K562 (cell line): ENCODE results near the gene VIPR1. TPM values are rescaled to one million over a fixed set of nuclear protein-coding genes. Genes with fewer than 3 reads are reported as not detected.

Source experiments
- ATAC-seq: fragments of 200-7000 bp; cut with Tn5 transposase; 3 replicates; pipeline ENCODE4 v1.9.1; 2020; ENCODE audit warnings: moderate library complexity
- BruUV-seq: library from RNA; stranded (reverse); fragments of 400-500 nt; replicated peaks from 2 replicates; lab custom pipeline; 2021; lab: Mats Ljungman, UMichigan
- CTCF ChIA-PET: fragments of 300-600 bp; formaldehyde crosslinking; extraction: SDS; loops from one replicate; lab custom pipeline; 2021; ENCODE audit warnings: low intra/inter-chr PET ratio; lab: Yijun Ruan, JAX
- POLR2A ChIA-PET: fragments of 300-600, 350-650 bp; sonication (Branson Sonifier 250); formaldehyde crosslinking; extraction: SDS; loops from one replicate; lab custom pipeline; 2021; ENCODE audit warnings: antibody characterized with exemption, inconsistent platforms; lab: Yijun Ruan, JAX
- DNase-seq, 4 experiments: peaks; one replicate each; pipeline versions ENCODE4 v3.0.0 to v3.0.0-alpha.2; 2011 to 2018; ENCODE audit warnings: low spot score in 3 of 4, mixed read lengths in 3 of 4; ENCODE audit errors: extremely low read depth in 1 of 4
- FAIRE-seq: peaks from 2 replicates; lab custom pipeline; 2011; peaks lifted over from hg19 to GRCh38; lab: Jason Lieb, UNC
- H2AFZ ChIP-seq: 2 replicates; pipeline ENCODE4 v1.6.0; 2011; ENCODE audit warnings: low read depth, low read length, control low read depth, inconsistent platforms
- H3K27ac ChIP-seq: fragments of 200-600 bp; 3 replicates; pipeline ENCODE4 v1.8.0; 2011; ENCODE audit warnings: low read depth, mild to moderate bottlenecking, control low read depth, inconsistent platforms, low read length, moderate library complexity, mixed read lengths; ENCODE audit errors: extremely low read depth
- H3K27me3 ChIP-seq, 2 experiments: fragments of 300-600 bp in 1 of 2; 2 replicates in 1 of 2; 3 replicates in 1 of 2; pipeline versions ENCODE4 v1.6.0 to v1.8.0; 2011; ENCODE audit warnings: inconsistent platforms in 2 of 2, low read length in 2 of 2, mild to moderate bottlenecking in 1 of 2, mixed read lengths in 1 of 2, moderate library complexity in 1 of 2; ENCODE audit not compliant: control insufficient read depth in 2 of 2, insufficient read depth in 2 of 2
- H3K36me3 ChIP-seq: fragments of 300-600 bp; 3 replicates; pipeline ENCODE4 v1.8.0; 2011; ENCODE audit warnings: mild to moderate bottlenecking, low read length, inconsistent platforms; ENCODE audit not compliant: control insufficient read depth, insufficient read depth
- H3K4me1 ChIP-seq, 2 experiments: fragments of 200-600 bp in 1 of 2; replicated peaks in 1 of 2; 2 replicates in 1 of 2; 3 replicates in 1 of 2; pipeline versions ENCODE4 v1.5.1 to v1.8.0; 2011; ENCODE audit warnings: inconsistent platforms in 2 of 2, low read length in 2 of 2, mild to moderate bottlenecking in 1 of 2, mixed read lengths in 1 of 2, moderate library complexity in 1 of 2; ENCODE audit not compliant: control insufficient read depth in 2 of 2, insufficient read depth in 2 of 2
- H3K4me2 ChIP-seq: 2 replicates; pipeline ENCODE4 v1.6.1; 2011; ENCODE audit warnings: low read length, control low read depth, inconsistent platforms, mixed read lengths; ENCODE audit not compliant: insufficient read depth
- H3K4me3 ChIP-seq: fragments of 200-600 bp; sonication (generic), shearing (Covaris generic); 2 replicates; pipeline ENCODE4 v1.5.1; 2016; ENCODE audit warnings: control low read depth, inconsistent platforms
- H3K79me2 ChIP-seq: fragments of 200-600 bp; 3 replicates; pipeline ENCODE4 v1.8.0; 2011; ENCODE audit warnings: low read length, inconsistent platforms; ENCODE audit not compliant: control insufficient read depth, insufficient read depth
- H3K9ac ChIP-seq, 2 experiments: 2 replicates each; pipeline versions ENCODE4 v1.6.0 to v1.6.1; 2011; ENCODE audit warnings: low read depth in 2 of 2, low read length in 2 of 2, control low read depth in 1 of 2, inconsistent platforms in 1 of 2, mild to moderate bottlenecking in 1 of 2, mixed read lengths in 1 of 2; ENCODE audit not compliant: insufficient read depth in 1 of 2
- H3K9me1 ChIP-seq: one replicate; pipeline ENCODE4 v1.6.0; 2011; ENCODE audit warnings: inconsistent platforms, mild to moderate bottlenecking, low read length, moderate library complexity; ENCODE audit not compliant: control insufficient read depth, insufficient read depth
- H3K9me3 ChIP-seq: replicated peaks from 2 replicates; pipeline ENCODE4 v1.5.1; 2011; ENCODE audit warnings: low read depth, low read length, inconsistent platforms; ENCODE audit not compliant: control insufficient read depth, insufficient read depth
- H4K20me1 ChIP-seq: replicated peaks from 2 replicates; pipeline ENCODE4 v1.6.1; 2011; ENCODE audit warnings: low read length, inconsistent platforms, mixed read lengths; ENCODE audit not compliant: control insufficient read depth, insufficient read depth
- EGR1 ChIP-seq: fragments of 450-650 bp; conservative IDR thresholded peaks from 2 replicates; pipeline ENCODE4 v1.6.1; 2017; ENCODE audit warnings: mild to moderate bottlenecking
- HNRNPL ChIP-seq: fragments of 200-400 bp; formaldehyde crosslinking; IDR thresholded peaks from 2 replicates; pipeline ENCODE4 v1.6.1; 2017; ENCODE audit warnings: low read depth, mild to moderate bottlenecking, low read length
- MCM7 ChIP-seq, 2 experiments: fragments of 450-650 bp; IDR thresholded peaks; 2 replicates each; pipeline ENCODE4 v1.6.1; 2016 to 2018
- MTA3 ChIP-seq: fragments of 450-650 bp; formaldehyde crosslinking; IDR thresholded peaks from 2 replicates; pipeline ENCODE4 v1.6.1; 2017; ENCODE audit warnings: mild to moderate bottlenecking, borderline replicate concordance
- PRPF4 ChIP-seq: fragments of 200-400 bp; formaldehyde crosslinking; IDR thresholded peaks from one replicate; pipeline ENCODE4 v1.6.1; 2017; ENCODE audit warnings: low read length, low read depth, mild to moderate bottlenecking; ENCODE audit not compliant: insufficient read depth, poor library complexity, severe bottlenecking
- TAF9B ChIP-seq: fragments of 450-650 bp; IDR thresholded peaks from 2 replicates; pipeline ENCODE4 v1.6.1; 2018; ENCODE audit warnings: mild to moderate bottlenecking; ENCODE audit not compliant: partially characterized antibody
- ZNF212 ChIP-seq: fragments of 450-650 bp; formaldehyde crosslinking; IDR thresholded peaks from 2 replicates; pipeline ENCODE4 v1.4.0; 2020; ENCODE audit warnings: mild to moderate bottlenecking
- ZNF586 ChIP-seq: fragments of 450-650 bp; formaldehyde crosslinking; conservative IDR thresholded peaks from 2 replicates; pipeline ENCODE4 v1.4.0; 2020; ENCODE audit warnings: mild to moderate bottlenecking, moderate library complexity
- ZNF77 ChIP-seq: fragments of 250-450 bp; sonication (Bioruptor Pico); IDR thresholded peaks from 2 replicates; pipeline ENCODE4 v1.5.0; 2020
- in situ Hi-C: fragments of 300-500 bp; cut with MboI; formaldehyde crosslinking; loops from 4 replicates; pipeline ENCODE4 v1.15.0; 2018; ENCODE audit warnings: inconsistent platforms, mixed read lengths
- intact Hi-C: fragments of 100-400 bp; cut with micrococcal nuclease; formaldehyde crosslinking; loops from 2 replicates; pipeline ENCODE4 v1.14.2; 2022
- polyA plus RNA-seq, 8 experiments: library from polyadenylated mRNA; depleted of rRNA in 4 of 8; stranded (reverse) in 5 of 8; unstranded in 3 of 8; fragments of >200 nt; fragmentation: Nextera tagmentation in 2 of 8; fragmentation: Illumina TruSeq in 1 of 8; extraction: Ambion mirVana in 2 of 8; extraction: Trizol in 1 of 8; gene quantifications; 2 replicates each; pipeline versions ENCODE4 v1.2.1 to v1.2.3, GENCODE V29; 2011 to 2014; ENCODE audit warnings: inconsistent platforms in 1 of 8, missing spikeins in 1 of 8
- total RNA-seq, 7 experiments: library from RNA; depleted of rRNA in 6 of 7; stranded (reverse); fragments of >200 nt in 6 of 7; fragmentation: Illumina TruSeq in 2 of 7; extraction: Trizol in 2 of 7; gene quantifications; 2 replicates each; pipeline versions ENCODE4 v1.2.1 to v1.2.3, GENCODE V29; 2011 to 2021; ENCODE audit warnings: low replicate concordance in 1 of 7

The VIPR1 gene
- total and polyA plus RNA-seq, 9 of the 15 experiments (the other 6 are each of a cell fraction or from before 2014, with no cell fraction given) = 0.04 to 0.38 (median 0.12) TPM; not detected in 3

- Histone ChIP-seq H3K9me1 (no peaks in the 10 kb centered on the region), H3K9me3 (no peaks in the 10 kb centered on the region), H3K36me3 (no peaks in the 10 kb centered on the region), H3K4me3 (no peak overlapping the region), H3K4me2 (no peak overlapping the region), H4K20me1 (0 out of 2 replicates have a peak, but pooled peaks cover 12% of the 10 kb centered on the region), H3K9ac (no peak overlapping the region), H3K27ac (no peak overlapping the region), H3K79me2 (no peaks in the 10 kb centered on the region), H3K4me1 (peaks cover 0 to 11% of the 10 kb centered on the region in 2 experiments; a peak in 1 of 5 replicates), H3K27me3 (peaks cover 20 to 49% of the 10 kb centered on the region in 2 experiments), H2AFZ (no peak overlapping the region)
- TF ChIP-seq HNRNPL (no peak), MCM7 (IDR thresholded peaks at IDR 0.05) (0 out of 4 replicates have a peak, but pooled peaks of 1 of the 2 experiments have one; percentile 49), ZNF77 (CRISPR knock-in tag) (no peak), PRPF4 (no peak), ZNF212 (CRISPR knock-in tag) (no peak), ZNF586 (CRISPR knock-in tag) (no peak), MTA3 (no peak), EGR1 (peak; percentile 40), TAF9B (no peak)
- FAIRE-seq (no peak), ATAC-seq (no peak), DNase-seq (no peak)
- ChIA-PET POLR2A (no interaction called here), CTCF (no interaction called here)
- intact Hi-C loops = no loop called here
- no TSS peak for BruUV-seq
- in situ Hi-C loops = no loop called here
Measured at GRCh38 chr3:42530073-42530472, 27.6 kb downstream of the VIPR1 start.
